T-helper 9 cell (primary cell): Measurements from ENCODE around the gene AGTRAP.

Source experiments
- DNase-seq: peaks from one replicate; pipeline ENCODE4 v3.0.0-alpha.2; 2020

AGTRAP gene

DNA sequence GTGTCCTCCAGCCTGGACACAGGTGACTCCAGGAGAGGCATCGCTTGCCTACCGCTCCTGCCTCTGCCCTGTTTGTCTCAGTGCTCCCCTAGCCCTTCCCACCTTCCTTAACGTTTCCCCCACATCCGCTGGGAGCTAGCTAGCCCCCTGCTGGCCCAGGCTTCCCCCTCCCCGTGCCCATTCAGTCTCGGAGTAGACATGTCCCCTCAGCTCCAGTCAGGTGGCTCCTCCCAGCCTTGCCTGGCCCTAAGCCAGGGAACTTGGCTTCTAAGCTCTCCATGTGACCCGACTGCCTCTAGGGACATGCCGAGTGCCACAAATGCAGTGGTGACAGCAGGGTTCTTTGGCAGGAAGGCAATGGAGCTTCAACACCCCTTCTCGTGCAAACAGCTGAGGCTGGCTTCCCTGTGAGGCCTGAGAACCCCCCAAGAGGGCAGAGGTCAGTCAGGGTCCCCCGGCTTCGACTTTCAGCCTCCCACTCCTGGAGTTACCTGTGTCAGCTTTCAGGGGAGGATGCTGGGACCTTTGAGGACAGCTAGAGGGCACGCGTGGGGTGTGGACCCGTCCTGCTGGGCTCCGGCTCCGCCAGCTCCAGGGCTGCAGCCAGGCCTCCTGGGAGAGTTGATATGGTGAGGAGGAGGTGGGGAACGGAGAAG lies 28.2 kb upstream of the AGTRAP start:
- no peak for DNase-seq

GRCh38 chr1:11708554-11709350 lies 27.2 kb upstream of the AGTRAP start:
- DNase-seq: no peak

DNA sequence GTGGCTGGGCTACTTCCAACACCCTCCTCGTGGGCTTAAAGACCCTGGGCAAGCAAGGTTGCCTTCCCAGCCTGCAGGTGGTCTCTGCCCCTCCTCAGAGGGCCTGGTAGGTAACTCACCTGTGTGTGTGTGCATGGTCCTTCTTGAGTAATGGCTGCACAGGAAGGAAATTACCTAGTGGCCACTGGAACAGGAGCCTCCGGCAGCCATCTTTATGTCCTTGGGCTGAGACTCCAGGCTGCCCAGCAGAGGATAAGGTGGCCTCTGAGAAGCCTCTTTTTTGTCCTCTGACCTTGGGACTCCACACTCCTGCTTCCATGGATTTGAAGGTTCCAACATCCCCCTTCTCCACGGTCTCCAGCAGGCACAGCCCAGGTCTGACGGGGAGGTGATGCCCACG lies 24.4 kb upstream of the AGTRAP start:
- no peak for DNase-seq

GRCh38 chr1:11712285-11712684 lies 23.7 kb upstream of the AGTRAP start:
- DNase-seq: no peak

- no peak for DNase-seq
Measured at GRCh38 chr1:11713095-11713494, 22.8 kb upstream of the AGTRAP start.

DNA sequence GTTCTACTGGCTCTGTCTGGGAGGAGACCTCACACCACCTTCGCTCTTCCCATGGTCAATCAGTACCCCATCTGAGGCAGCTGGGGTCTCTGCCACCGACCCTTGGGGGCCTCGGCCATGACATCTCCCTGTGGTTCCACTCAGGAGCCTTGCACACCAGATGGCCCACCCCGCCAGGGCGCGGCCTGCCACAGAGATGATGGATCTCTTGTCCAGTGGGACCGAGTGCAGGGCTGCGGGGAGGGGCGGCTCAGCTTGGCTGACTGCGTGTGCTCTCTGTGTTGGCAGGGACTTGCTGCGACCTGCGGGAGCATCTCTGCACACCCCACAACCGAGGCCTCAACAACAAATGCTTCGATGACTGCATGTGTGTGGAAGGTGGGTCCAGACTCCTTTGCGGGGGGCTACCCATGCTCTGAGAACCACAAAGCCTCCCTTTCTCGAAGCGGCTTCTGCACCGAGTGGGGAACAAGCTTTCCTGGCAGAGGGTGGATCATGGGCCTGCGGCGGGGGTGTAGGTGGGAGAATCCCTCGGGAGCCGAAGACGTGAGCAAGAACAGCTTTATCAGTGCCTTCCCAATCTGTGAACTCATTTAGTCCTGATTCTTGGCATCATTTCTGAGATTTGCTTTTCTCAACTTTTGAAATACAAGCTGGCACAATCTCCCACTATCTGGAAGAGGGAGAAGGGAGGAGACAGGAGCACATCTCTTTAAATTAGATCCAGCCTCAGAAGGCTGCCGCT lies 20.9 kb upstream of the AGTRAP start:
- DNase-seq: no peak

DNA sequence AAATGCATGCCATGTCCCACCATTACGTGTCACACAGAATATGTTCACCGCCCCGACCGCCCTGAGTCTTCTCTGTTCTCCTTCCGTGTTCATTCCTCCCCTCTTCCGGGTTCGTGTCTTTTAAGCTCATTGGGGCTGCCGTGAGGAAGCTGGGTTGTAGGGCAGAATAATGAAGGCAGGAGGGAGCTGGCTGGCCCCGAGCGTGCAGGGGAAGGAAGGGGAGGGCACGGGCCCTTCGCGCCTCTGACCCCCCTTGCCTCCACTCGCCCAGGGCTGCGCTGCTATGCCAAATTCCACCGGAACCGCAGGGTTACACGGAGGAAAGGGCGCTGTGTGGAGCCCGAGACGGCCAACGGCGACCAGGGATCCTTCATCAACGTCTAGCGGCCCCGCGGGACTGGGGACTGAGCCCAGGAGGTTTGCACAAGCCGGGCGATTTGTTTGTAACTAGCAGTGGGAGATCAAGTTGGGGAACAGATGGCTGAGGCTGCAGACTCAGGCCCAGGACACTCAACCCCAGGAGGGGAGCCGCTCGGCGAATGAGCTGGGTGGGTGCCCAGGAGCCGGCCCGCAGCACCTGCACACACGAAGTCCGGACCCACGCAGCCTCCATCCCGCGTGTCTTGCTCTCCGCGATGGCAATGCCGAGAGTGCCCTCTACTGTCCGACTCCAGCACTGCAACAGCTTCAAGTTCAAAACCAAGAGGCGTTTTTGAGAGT lies 16.5 kb upstream of the AGTRAP start:
- DNase-seq: peak; percentile 89

DNA sequence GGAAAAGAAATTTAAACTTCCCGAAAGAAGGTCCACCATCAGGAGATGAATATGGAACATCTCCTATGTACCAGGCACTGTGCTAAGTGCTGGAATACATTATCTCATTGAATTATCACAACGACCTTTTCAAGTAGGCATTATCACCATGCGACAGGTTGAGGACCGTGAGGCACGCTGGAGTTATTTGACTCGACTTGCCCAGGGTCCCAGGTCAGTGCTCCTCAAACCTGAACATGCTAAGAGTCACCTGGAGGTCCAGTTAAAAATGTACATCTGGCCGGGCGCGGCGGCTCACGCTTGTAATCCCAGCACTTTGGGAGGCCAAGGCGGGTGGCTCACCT lies 15.9 kb upstream of the AGTRAP start:
- DNase-seq: no peak

DNA sequence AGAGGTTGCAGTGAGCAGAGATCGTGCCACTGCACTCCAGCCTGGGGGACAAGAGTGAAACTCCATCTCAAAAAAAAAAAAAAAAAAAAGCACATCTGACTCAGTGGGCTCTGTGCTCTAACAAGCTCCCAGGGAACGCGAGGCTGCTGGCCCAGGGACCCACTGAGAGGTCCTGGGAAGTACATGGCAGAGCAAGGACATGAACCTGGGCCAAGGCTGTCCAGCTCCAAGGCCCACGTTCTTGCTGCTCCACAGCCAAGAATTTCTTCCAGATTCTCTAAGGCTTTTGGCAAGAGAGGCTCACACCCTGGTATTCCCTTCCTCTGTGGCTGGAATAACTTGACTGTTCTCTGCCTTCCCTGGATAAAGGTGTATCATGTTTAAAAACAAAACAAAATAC lies 15.4 kb upstream of the AGTRAP start:
- no peak for DNase-seq

DNA sequence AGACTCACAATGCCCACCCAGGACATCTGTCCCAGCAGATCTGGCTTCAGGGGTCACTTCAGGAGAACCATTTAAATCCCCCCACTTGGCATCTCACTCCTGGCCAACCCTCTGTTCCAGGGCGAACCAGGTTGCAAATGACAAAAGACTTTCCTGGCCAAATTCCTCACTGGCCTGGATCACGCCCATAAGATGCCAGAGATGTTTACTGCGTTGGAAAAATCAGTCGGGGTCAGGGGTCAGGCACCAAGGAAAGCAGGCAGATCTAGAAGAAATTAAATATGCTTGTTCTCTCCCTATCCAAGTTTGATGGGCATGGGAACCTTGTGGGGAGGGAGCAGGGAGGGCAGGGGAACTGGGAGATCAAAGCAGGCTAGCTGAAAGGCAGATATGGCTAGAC lies 14.6 kb upstream of the AGTRAP start:
- DNase-seq: no peak

DNA sequence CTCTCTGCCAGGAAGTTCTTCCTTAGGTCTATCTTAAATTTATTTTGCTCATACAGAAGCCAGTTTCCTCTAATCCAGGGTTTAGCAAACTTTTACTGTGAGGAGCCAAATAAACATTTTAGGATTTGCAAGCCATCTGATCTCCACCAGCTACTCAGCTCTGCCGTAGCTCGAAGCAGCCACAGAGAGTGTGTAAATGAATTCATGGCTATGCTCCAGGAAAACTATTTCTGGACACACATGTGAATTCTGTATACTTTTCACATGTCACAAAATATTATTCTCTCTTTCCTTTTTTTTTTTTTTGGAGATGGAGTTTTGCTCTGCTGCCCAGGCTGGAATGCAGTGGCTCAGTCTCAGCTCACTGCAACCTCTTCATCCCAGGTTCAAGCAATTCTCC lies 13.4 kb upstream of the AGTRAP start:
- DNase-seq: no peak

- DNase-seq: no peak
Measured at GRCh38 chr1:11725616-11726015, 10.3 kb upstream of the AGTRAP start.

GRCh38 chr1:11727119-11727518 lies 8.8 kb upstream of the AGTRAP start:
- DNase-seq: no peak

DNA sequence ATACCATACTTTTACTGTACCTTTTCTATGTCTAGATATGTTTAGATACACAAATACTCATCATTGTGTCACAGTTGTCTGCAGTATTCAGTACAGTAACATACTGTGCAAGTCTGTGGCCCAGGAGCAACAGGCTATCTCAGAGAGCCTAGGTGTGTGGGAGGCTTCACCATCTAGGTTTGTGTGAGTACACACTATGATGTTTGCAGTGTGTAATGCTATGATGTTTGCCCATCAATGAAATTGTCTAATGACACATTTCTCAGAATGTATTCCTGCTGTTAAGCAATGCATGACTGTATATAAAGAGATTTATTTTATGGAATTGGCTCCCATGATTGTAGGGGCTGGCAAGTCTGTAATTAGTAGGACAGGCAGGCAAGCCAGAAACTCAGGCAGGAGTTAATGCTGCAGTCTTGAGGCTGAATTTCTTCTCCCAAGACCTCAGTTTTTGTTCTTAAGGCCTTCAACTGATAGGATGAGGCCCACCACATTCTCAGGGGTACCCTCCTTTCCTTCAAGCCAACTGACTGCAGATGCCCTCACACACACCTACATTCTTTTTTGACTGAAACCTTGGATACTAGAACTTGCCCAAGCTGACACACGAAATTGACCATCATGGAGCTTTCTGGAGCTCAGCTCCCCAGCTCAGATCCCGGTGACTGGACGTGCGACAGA lies 7.7 kb upstream of the AGTRAP start:
- no peak for DNase-seq

DNA sequence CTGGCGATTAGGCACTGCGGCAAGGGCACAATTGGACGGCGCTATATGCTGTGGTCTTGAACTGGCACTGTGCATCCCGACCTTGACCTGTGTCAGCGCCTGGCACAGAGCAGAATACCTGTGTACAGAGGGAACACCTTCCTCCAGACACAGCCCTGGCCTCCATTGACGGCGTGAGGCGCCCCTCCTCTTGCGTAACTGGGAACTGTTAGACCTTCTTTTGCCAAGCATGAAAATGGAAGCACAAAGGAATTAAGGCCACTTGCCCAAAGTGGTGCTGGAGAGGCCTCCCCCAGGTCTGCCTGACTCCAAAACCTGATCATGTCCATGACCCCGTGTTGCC lies 6.8 kb upstream of the AGTRAP start:
- no peak for DNase-seq

DNA sequence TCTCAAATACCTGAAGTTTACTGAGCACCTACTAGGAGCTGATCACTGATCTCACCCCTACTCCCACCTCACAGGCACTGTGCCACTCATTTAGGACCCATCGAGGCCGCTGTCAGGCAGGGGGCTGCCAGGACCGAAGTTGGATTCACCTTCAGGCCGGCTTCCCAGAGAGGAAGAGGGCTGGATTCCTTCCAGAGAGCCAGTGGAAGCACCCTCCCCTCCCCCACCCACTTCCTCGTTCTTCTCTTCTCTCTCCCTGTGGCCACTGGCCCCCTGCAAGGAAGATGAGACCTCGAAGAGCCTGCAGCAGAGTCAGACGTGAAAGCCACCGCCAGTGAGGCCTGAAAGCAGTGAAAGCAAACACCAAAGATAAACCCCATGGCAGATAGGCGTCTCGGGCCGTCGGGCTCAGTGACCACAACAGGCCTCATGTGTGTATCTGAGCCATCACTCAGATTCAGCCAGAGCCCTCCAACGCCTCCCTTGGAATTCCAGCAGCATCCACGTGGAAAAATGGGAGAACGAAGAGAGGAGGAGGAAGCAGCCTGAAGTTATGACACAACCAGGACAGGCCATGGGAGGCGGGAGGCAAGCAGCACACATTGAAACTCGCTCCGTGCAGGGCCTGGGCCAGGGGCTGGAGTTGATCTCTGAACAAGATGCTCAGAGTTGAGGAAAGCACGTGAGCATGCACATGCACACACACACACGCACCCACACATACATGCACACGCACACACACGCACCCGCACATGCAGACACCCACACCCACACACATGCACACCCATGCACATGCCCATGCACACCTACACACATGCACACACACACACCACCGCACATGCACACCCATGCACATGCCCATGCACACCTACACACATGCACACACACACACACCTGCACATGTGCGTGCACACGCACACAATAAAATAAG lies 6.2 kb upstream of the AGTRAP start:
- DNase-seq: no peak

DNA sequence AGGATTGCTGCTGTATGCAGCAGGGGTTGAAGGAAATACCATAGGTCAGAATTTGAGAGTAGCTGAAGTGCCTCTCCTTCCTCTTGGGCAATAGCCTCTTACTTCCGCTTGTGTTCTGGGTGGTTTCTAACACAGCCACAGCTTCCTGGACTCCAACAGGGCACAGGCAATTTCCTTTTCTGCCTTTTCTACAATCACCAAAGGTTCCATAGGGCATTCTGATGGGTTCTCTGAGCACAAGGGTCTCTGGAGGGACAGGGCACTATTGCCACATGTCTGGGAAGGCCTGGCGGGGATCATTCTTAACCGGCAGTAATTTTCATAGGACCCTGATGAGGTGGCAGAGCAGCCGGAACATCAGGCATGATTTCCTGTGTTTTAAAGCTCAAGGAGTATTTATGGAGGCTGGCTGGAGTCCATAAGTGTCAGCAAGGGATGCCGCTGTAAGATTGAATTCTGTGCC lies 5.5 kb upstream of the AGTRAP start:
- DNase-seq: no peak

- DNase-seq: no peak
Measured at GRCh38 chr1:11731691-11732283, 4.1 kb upstream of the AGTRAP start.

DNA sequence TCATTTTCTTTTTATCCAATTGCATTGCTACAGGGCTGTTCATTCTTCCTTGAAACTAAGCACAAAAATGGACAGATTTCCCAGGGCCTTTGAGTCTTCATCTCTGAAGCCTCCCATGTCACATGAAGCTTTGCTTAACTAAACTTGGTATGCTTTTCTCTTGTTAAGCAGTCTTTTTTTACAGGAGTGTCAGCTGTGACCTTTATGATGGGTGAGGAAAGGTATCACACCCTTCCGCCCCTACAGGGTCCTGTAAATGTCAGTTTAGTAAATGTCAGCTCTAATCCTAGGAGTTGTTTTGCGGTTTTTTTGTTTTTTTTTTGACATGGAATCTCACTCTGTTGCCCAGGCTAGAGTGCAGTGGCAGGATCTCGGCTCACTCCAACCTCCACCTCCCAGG lies 2.6 kb upstream of the AGTRAP start:
- DNase-seq: no peak

DNA sequence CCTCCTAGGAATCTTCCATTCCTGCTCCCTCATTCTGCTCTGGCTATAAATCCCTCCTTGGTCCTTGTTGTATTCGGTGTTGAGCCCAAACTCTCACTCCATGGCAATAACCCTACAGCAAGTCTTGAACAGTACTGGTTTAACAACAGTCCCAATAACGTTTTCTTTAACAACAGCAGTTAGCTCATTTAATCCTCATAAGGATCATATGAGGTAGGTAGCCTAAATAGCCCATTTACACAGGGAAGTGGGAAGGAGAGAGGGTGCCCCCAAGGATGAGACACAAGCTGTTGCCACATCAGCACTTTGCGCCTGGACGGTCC lies 444 bp upstream of the AGTRAP start:
- DNase-seq: no peak
